ENCODE data around the gene TM7SF2. TPM values are rescaled to one million over a fixed set of nuclear protein-coding genes. Genes with fewer than 3 reads are reported as not detected.
A peak's percentile ranks its signal among the peaks of the same experiment; 100 is the strongest.

Gene TM7SF2
- total and polyA plus RNA-seq, 2 of the 13 experiments (the other 11 are each of a cell fraction or from before 2014, with no cell fraction given) = 56.0 to 66.9 TPM

- TF ChIP-seq BORCS8-MEF2B (CRISPR knock-in tag; IDR thresholded peaks at IDR 0.05) (peak; percentile 17; the same call in 1 of the 2 replicates), SRF (IDR thresholded peaks at IDR 0.05; ENCODE audit: low read depth, low read length) (no peak), ZFX (CRISPR knock-in tag; IDR thresholded peaks at IDR 0.05; ENCODE audit: low read depth) (no peak), FOXO1 (CRISPR knock-in tag; IDR thresholded peaks at IDR 0.05) (no peak), ARID5B (CRISPR knock-in tag; IDR thresholded peaks at IDR 0.05) (no peak), PBX3 (CRISPR knock-in tag; IDR thresholded peaks at IDR 0.05; ENCODE audit: borderline replicate concordance) (no peak), SRY (CRISPR knock-in tag; IDR thresholded peaks at IDR 0.05) (no peak), MATR3 (CRISPR knock-in tag; IDR thresholded peaks at IDR 0.05) (no peak), TRAFD1 (CRISPR knock-in tag; IDR thresholded peaks at IDR 0.05; ENCODE audit: borderline replicate concordance) (no peak), HDAC6 (IDR thresholded peaks at IDR 0.05; ENCODE audit: low read depth, low read length) (no peak), ZSCAN29 (CRISPR knock-in tag; conservative IDR thresholded peaks at IDR 0.05) (0 out of 2 replicates have a peak, but pooled peaks have one; percentile 8), CTCF (CRISPR knock-in tag; IDR thresholded peaks at IDR 0.05) (peak; percentile 28; the same call in 1 of the 2 replicates), ZBTB34 (CRISPR knock-in tag; IDR thresholded peaks at IDR 0.05) (no peak)
- TF ChIP-seq, protein P1, sequence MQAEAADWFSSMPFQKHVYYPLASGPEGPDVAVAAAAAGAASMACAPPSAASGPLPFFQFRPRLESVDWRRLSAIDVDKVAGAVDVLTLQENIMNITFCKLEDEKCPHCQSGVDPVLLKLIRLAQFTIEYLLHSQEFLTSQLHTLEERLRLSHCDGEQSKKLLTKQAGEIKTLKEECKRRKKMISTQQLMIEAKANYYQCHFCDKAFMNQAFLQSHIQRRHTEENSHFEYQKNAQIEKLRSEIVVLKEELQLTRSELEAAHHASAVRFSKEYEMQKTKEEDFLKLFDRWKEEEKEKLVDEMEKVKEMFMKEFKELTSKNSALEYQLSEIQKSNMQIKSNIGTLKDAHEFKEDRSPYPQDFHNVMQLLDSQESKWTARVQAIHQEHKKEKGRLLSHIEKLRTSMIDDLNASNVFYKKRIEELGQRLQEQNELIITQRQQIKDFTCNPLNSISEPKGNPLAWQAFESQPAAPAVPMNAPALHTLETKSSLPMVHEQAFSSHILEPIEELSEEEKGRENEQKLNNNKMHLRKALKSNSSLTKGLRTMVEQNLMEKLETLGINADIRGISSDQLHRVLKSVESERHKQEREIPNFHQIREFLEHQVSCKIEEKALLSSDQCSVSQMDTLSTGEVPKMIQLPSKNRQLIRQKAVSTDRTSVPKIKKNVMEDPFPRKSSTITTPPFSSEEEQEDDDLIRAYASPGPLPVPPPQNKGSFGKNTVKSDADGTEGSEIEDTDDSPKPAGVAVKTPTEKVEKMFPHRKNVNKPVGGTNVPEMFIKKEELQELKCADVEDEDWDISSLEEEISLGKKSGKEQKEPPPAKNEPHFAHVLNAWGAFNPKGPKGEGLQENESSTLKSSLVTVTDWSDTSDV (CRISPR knock-in tag; IDR thresholded peaks at IDR 0.05) = 0 out of 2 replicates have a peak, but pooled peaks have one; percentile 54
- TF ChIP-seq, protein P2, sequence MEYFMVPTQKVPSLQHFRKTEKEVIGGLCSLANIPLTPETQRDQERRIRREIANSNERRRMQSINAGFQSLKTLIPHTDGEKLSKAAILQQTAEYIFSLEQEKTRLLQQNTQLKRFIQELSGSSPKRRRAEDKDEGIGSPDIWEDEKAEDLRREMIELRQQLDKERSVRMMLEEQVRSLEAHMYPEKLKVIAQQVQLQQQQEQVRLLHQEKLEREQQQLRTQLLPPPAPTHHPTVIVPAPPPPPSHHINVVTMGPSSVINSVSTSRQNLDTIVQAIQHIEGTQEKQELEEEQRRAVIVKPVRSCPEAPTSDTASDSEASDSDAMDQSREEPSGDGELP (IDR thresholded peaks at IDR 0.05; ENCODE audit: borderline replicate concordance, low read depth) = peak; percentile 32; the same call in 1 of the 2 replicates
These were observed 9.8 kb downstream of the TM7SF2 start (continued) for GRCh38 chr11:65121447-65121864.

All from HepG2 (cell line).